Hair follicular keratinocyte (primary cell): ENCODE data around the gene B4GALT3. TPM values are rescaled to one million over a fixed set of nuclear protein-coding genes. Genes with fewer than 3 reads are reported as not detected.

ENCODE experiments used
- total RNA-seq: library from RNA; depleted of rRNA; stranded (reverse); fragments of >200 nt; gene quantifications from 2 replicates; pipeline ENCODE4 v1.2.3, GENCODE V29; 2015

Gene B4GALT3
- total RNA-seq: 36.7 TPM in 2 replicates

DNA sequence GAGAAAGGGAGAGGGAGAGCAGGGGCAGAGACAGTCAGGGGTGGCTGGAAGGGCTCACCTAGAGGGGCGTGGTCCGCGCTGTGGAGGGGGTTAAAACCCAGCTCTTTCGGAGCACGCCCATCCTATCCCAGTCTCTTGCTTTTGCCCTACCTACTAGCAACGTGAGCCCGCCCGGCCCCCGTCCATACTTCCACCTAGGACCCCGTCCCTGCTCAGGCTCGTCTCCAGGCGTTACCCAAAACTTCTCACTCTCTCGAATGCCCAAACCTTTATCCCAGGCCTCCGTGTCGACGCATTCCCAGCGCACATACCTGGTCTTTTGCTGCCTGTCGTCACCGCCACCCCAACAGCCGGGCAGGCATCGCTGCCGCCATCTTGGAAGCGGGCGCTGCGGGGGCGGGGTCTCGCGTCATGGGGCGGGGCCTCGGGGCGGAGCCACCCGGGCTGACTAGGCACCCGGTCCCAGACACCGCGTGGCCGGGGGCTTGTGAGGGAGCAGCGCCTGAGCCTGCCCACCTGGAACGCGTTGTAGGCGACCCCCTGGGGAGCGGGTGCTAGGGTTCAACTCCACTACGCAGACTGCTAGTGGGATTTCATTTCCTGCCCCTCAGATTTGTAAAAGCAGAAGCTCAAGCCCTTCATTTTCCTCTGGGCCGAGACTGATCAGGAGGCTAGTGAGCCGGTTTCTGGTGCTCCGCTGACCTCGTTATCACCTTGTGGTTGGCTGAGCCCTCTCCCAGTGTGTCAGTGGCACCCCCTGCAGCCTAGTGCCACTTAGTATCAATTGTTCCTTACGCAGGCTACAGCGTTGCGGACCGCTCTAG, at the start of gene B4GALT3:
TSS of gene B4GALT3 (minus strand) at position 396 of the 824 bp plus-strand sequence. CDS start 1,447 bp downstream, outside the sequence.

DNA sequence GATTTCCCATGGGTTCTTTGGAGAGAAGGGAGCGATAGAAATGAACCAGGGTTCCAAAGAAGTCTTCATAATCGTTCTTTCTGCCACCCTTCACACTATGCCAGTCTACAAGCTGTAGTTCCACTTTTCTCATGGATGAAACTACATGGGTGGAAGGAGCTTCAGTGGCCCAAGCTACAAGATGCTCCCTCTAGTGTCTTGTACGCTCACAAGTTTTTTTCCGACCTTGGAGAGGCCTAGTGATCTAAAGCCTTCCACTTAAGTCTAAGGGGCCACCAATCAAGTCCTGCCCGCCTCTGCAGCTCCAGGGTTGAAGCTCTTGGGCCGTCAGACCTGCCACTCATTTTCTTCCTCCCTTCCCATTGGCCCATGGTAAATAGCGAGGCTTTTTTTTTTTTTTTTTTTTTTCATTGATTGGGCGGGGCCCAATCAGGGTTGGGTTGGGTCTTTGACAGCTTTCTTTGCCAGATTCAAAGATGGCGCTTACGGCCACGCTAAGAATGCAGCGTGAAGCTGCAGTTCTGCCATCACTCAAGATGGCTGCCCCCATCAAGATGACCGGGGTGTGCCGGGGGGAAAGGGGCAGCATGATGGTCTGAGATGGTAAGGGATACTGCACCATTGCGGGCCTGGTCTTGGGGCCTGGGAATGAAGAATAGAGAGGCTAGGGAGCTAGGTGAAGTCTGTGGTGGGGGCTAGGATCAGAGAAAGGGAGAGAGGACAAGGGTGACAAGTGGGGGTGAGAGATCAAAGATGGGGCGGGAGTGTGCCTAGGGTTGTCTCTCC, 48.4 kb upstream of the B4GALT3 start, which contains the start of gene TOMM40L:
TSS of gene TOMM40L (plus strand) at position 527 of the 786 bp plus-strand sequence. CDS start 430 bp downstream, outside the sequence.

DNA sequence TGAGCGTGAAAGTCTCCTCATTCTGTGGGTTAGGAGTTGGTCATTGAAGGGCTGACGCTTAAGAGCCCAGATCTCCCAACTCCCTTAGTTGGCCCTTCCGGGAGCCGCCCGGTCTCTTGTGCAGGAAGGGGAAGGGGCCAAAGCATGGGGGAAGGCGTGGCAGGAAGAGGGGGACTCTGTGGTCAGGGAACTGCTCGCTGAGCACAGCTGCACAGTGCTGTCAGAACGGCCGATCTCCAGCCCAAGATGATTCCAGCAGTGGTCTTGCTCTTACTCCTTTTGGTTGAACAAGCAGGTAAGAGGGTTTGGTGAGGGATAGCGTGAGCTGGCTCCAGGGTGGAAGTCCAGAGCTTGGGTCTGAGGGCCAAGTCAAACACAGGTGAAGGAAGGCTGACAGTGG, 37.8 kb upstream of the B4GALT3 start, which contains the start of gene FCER1G:
TSS of gene FCER1G (plus strand) at position 220 of the 400 bp plus-strand sequence. CDS start at position 247, 27 bp downstream.

DNA sequence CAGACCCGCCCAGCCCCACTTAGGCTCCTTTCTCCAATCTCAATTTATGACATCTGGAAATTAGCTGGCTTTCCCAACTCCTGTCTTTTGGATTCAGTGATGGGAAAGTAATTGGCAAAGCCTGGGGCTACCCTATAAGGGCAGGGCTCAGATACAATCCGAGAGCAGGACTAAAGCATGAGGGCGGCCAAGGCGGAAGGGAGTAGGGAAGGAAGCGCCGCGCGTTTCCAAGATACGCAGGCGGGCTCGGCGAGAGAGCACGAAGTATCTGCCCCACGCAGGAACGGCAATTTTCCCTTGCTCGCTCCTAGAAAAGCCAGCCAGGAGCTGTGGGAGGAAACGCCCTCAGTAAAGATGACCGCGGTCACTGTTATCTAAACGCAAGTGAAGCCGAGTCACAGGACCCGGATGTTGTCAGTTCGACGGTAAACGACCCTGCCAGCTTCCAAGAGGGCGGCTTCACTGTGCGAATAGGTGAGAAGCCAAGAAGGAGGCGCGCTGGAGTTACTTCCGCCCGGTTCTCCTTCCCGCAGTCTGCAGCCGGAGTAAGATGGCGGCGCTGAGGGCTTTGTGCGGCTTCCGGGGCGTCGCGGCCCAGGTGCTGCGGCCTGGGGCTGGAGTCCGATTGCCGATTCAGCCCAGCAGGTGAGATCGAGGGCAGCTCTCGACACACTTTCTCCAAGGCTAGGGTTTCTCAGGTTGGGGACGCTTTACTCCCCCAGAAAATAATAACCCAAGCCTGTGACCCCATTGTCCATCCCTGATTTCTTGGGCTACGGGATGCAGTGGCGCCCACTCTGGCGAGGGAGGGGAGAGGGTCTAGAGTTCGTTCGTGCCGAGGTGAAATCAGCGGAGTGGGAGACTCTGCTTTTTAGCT, 24.8 kb upstream of the B4GALT3 start, which contains the start of gene NDUFS2:
TSS of gene NDUFS2 (plus strand) at position 532 of the 877 bp plus-strand sequence. CDS start at position 551, 19 bp downstream.

GRCh38 chr1:161198897-161199431, 21.7 kb upstream of the B4GALT3 start, which contains the start of gene ADAMTS4:
ADAMTS4 (minus strand) TSS chr1:161199054; CDS start chr1:161198627, 427 bp downstream.

GRCh38 chr1:161165742-161166668, 11.3 kb downstream of the B4GALT3 start, which contains the start of gene PPOX:
PPOX (plus strand) TSS chr1:161166426; CDS start chr1:161166848, 422 bp downstream.

GRCh38 chr1:161159087-161159912, 18.0 kb downstream of the B4GALT3 start, which contains the start of gene USP21:
USP21 (plus strand) TSS chr1:161159500; CDS start chr1:161160641, 1,141 bp downstream.

GRCh38 chr1:161153682-161154337, 23.5 kb downstream of the B4GALT3 start, which contains the start of gene UFC1:
UFC1 (plus strand) TSS chr1:161153978; CDS start chr1:161153998, 20 bp downstream.

GRCh38 chr1:161132410-161133219, 44.7 kb downstream of the B4GALT3 start, which contains the start of gene DEDD:
DEDD (minus strand) TSS chr1:161132667; CDS start chr1:161124462, 8,205 bp downstream.

Other genes starting within 250 kb of the B4GALT3 start
- not detected in 2 replicates for gene ITLN2, start 222.7 kb downstream of the B4GALT3 start, total RNA-seq
- gene F11R, start 156.4 kb downstream of the B4GALT3 start, total RNA-seq: 97.3 and 126 TPM in 2 replicates
- gene TSTD1, start 138.5 kb downstream of the B4GALT3 start, total RNA-seq: 123 and 299 TPM in 2 replicates
- 20.1 and 30.0 TPM in 2 replicates for gene USF1, start 131.5 kb downstream of the B4GALT3 start, total RNA-seq
- gene ARHGAP30, start 107.6 kb downstream of the B4GALT3 start, total RNA-seq: not detected in 2 replicates
- 0.23 and 2.9 TPM in 2 replicates for gene NECTIN4, start 87.9 kb downstream of the B4GALT3 start, total RNA-seq
- gene KLHDC9, start 79.1 kb downstream of the B4GALT3 start, total RNA-seq: 0.68 and 2.7 TPM in 2 replicates
- gene PFDN2, start 59.5 kb downstream of the B4GALT3 start, total RNA-seq: 71.9 and 125 TPM in 2 replicates
- 39.4 and 42.0 TPM in 2 replicates for gene NIT1, start 59.4 kb downstream of the B4GALT3 start, total RNA-seq
- gene DEDD, start 44.8 kb downstream of the B4GALT3 start, total RNA-seq: 21.9 and 23.2 TPM in 2 replicates
- 48.9 and 74.6 TPM in 2 replicates for gene UFC1, start 23.5 kb downstream of the B4GALT3 start, total RNA-seq
- 7.7 and 8.5 TPM in 2 replicates for gene USP21, start 18.0 kb downstream of the B4GALT3 start, total RNA-seq
- 8.4 and 18.0 TPM in 2 replicates for gene PPOX, start 11.1 kb downstream of the B4GALT3 start, total RNA-seq
- gene ADAMTS4, start 21.5 kb upstream of the B4GALT3 start, total RNA-seq: 0.08 and 1.5 TPM in 2 replicates
- gene NDUFS2, start 24.9 kb upstream of the B4GALT3 start, total RNA-seq: 120 and 122 TPM in 2 replicates
- gene FCER1G, start 37.8 kb upstream of the B4GALT3 start, total RNA-seq: 0.70 TPM in 1 of 2 replicates, not detected in the other
- gene APOA2, start 46.1 kb upstream of the B4GALT3 start, total RNA-seq: not detected in 2 replicates
- gene TOMM40L, start 48.6 kb upstream of the B4GALT3 start, total RNA-seq: 10.1 and 16.2 TPM in 2 replicates
- gene NR1I3, start 60.7 kb upstream of the B4GALT3 start, total RNA-seq: not detected in 2 replicates
- not detected in 2 replicates for gene PCP4L1, start 81.2 kb upstream of the B4GALT3 start, total RNA-seq
- 0.61 and 0.86 TPM in 2 replicates for gene MPZ, start 132.5 kb upstream of the B4GALT3 start, total RNA-seq
- gene SDHC, start 136.9 kb upstream of the B4GALT3 start, total RNA-seq: 29.3 and 39.3 TPM in 2 replicates
- not detected in 2 replicates for gene CFAP126, start 190.4 kb upstream of the B4GALT3 start, total RNA-seq